Neural cell (in vitro differentiated cells): ENCODE data around the gene LRRC26. TPM values are rescaled to one million over a fixed set of nuclear protein-coding genes. Genes with fewer than 3 reads are reported as not detected.

ENCODE experiments used
- H2AFZ ChIP-seq: fragments of 200-600, 300-800 bp; sonication (generic), shearing (Covaris generic); 2 replicates; pipeline ENCODE4 v1.6.0; 2014; ENCODE audit warnings: low read depth, mild to moderate bottlenecking, antibody characterized with exemption, low read length, moderate library complexity
- H3F3A ChIP-seq: fragments of 200-600 bp; shearing (Covaris generic); 2 replicates; pipeline ENCODE4 v1.6.1; 2016; ENCODE audit warnings: mild to moderate bottlenecking, moderate library complexity, mixed read lengths, antibody characterized with exemption, low read length; ENCODE audit not compliant: insufficient read depth, poor library complexity, severe bottlenecking
- H3K27ac ChIP-seq: fragments of 200-600, 300-800 bp; sonication (generic), shearing (Covaris generic); 2 replicates; pipeline ENCODE4 v1.5.1; 2014; ENCODE audit warnings: mild to moderate bottlenecking, low read length, moderate library complexity
- H3K27me3 ChIP-seq: fragments of 300-800, 200-600 bp; sonication (generic), shearing (Covaris generic); 2 replicates; pipeline ENCODE4 v1.6.0; 2014; ENCODE audit warnings: mild to moderate bottlenecking, low read depth, low read length, moderate library complexity; ENCODE audit not compliant: insufficient read depth
- H3K36me3 ChIP-seq: fragments of 300-800, 200-600 bp; sonication (generic), shearing (Covaris generic); 2 replicates; pipeline ENCODE4 v1.5.1; 2014; ENCODE audit warnings: mild to moderate bottlenecking, antibody characterized with exemption, low read length, moderate library complexity; ENCODE audit not compliant: insufficient read depth
- H3K4me2 ChIP-seq: fragments of 300-800, 200-600 bp; sonication (generic), shearing (Covaris generic); 2 replicates; pipeline ENCODE4 v1.6.0; 2014; ENCODE audit warnings: mild to moderate bottlenecking, low read length
- H3K4me3 ChIP-seq: fragments of 300-800, 200-600 bp; sonication (generic), shearing (Covaris generic); 2 replicates; pipeline ENCODE4 v1.5.1; 2014; ENCODE audit warnings: mild to moderate bottlenecking, low read length, moderate library complexity
- H3K79me2 ChIP-seq: fragments of 200-600 bp; shearing (Covaris generic); replicated peaks from 2 replicates; pipeline ENCODE4 v1.6.0; 2014; ENCODE audit warnings: mild to moderate bottlenecking, low read length, moderate library complexity; ENCODE audit not compliant: insufficient read depth
- H3K9ac ChIP-seq: fragments of 300-800, 200-600 bp; sonication (generic), shearing (Covaris generic); 2 replicates; pipeline ENCODE4 v1.6.1; 2016; ENCODE audit warnings: mild to moderate bottlenecking, low read length, mixed read lengths
- H3K9me2 ChIP-seq: fragments of 200-600 bp; shearing (Covaris generic); 2 replicates; pipeline ENCODE4 v1.6.1; 2016; ENCODE audit warnings: mild to moderate bottlenecking, low read length, mixed read lengths; ENCODE audit not compliant: insufficient read depth
- H3K9me3 ChIP-seq: fragments of 200-600, 300-800 bp; sonication (generic), shearing (Covaris generic); 2 replicates; pipeline ENCODE4 v1.6.1; 2016; ENCODE audit warnings: mild to moderate bottlenecking, mixed run types, low read length, moderate library complexity, mixed read lengths
- H4K20me1 ChIP-seq: fragments of 200-600 bp; shearing (Covaris generic); 2 replicates; pipeline ENCODE4 v1.6.1; 2016; ENCODE audit warnings: mild to moderate bottlenecking, mixed run types; ENCODE audit not compliant: insufficient read depth
- EP300 ChIP-seq: fragments of 450-650 bp; conservative IDR thresholded peaks from 2 replicates; pipeline ENCODE4 v1.6.1; 2014; ENCODE audit warnings: antibody characterized with exemption, mild to moderate bottlenecking, moderate library complexity; ENCODE audit not compliant: poor library complexity, severe bottlenecking
- EZH2 ChIP-seq: fragments of 200-600, 300-800 bp; shearing (Covaris generic), sonication (generic); IDR thresholded peaks from 2 replicates; pipeline ENCODE4 v1.6.1; 2014; ENCODE audit warnings: antibody characterized with exemption, low read length, borderline replicate concordance, mild to moderate bottlenecking; ENCODE audit not compliant: insufficient read depth, poor library complexity, severe bottlenecking
- MXI1 ChIP-seq: fragments of 450-650 bp; conservative IDR thresholded peaks from 2 replicates; pipeline ENCODE4 v1.6.1; 2014; ENCODE audit warnings: antibody characterized with exemption, mild to moderate bottlenecking; ENCODE audit not compliant: poor library complexity, severe bottlenecking
- POLR2AphosphoS5 ChIP-seq: IDR thresholded peaks from 2 replicates; pipeline ENCODE4 v1.6.1; 2012
- RAD21 ChIP-seq: fragments of 450-650 bp; conservative IDR thresholded peaks from 2 replicates; pipeline ENCODE4 v1.6.1; 2014; ENCODE audit warnings: antibody characterized with exemption, mild to moderate bottlenecking, moderate library complexity
- SMC3 ChIP-seq: fragments of 450-650 bp; conservative IDR thresholded peaks from 2 replicates; pipeline ENCODE4 v1.6.1; 2014; ENCODE audit warnings: antibody characterized with exemption, mild to moderate bottlenecking, moderate library complexity; ENCODE audit not compliant: poor library complexity
- TAF1 ChIP-seq: IDR thresholded peaks from 2 replicates; pipeline ENCODE4 v1.6.1; 2012; ENCODE audit warnings: low read depth
- polyA plus RNA-seq: library from polyadenylated mRNA; depleted of rRNA; stranded (reverse); fragments of >200 nt; gene quantifications from 2 replicates; pipeline ENCODE4 v1.2.3, GENCODE V29; 2014
- TF ChIP-seq, protein P1 (sequence below): fragments of 450-650 bp; IDR thresholded peaks from 2 replicates; pipeline ENCODE4 v1.5.1; 2014; ENCODE audit warnings: antibody characterized with exemption, mild to moderate bottlenecking, moderate library complexity; ENCODE audit not compliant: poor library complexity, severe bottlenecking
- TF ChIP-seq, protein P2 (sequence below): IDR thresholded peaks from 2 replicates; pipeline ENCODE4 v1.6.1; 2012; ENCODE audit warnings: borderline replicate concordance

The LRRC26 gene
- polyA plus RNA-seq, 1 donor from 2014 or later = 2.2 TPM

DNA sequence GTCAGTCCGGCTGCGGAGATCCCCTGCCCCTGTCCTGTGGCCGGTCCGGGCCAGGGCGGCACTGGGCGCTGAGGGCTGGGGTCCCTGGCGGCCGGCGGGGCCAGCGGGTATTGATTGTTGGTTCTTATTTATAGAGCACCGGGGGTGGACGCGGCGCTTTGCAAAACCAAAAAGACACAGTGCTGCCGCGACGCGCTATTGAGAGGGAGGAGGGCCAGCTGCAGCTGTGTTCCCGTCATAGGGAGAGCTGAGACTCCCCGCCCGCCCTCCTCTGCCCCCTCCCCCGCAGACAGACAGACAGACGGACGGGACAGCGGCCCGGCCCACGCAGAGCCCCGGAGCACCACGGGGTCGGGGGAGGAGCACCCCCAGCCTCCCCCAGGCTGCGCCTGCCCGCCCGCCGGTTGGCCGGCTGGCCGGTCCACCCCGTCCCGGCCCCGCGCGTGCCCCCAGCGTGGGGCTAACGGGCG, 2.5 kb downstream of the LRRC26 start:
- Histone ChIP-seq H3K27me3 (peaks cover 59% of the 10 kb centered on the region), H3K4me3 (peak overlapping the region; percentile 78)
- TF ChIP-seq EZH2 (no peak), TAF1 (no peak), MXI1 (no peak), SMC3 (no peak), EP300 (no peak), RAD21 (no peak), POLR2AphosphoS5 (no peak)
- TF ChIP-seq, protein P1, sequence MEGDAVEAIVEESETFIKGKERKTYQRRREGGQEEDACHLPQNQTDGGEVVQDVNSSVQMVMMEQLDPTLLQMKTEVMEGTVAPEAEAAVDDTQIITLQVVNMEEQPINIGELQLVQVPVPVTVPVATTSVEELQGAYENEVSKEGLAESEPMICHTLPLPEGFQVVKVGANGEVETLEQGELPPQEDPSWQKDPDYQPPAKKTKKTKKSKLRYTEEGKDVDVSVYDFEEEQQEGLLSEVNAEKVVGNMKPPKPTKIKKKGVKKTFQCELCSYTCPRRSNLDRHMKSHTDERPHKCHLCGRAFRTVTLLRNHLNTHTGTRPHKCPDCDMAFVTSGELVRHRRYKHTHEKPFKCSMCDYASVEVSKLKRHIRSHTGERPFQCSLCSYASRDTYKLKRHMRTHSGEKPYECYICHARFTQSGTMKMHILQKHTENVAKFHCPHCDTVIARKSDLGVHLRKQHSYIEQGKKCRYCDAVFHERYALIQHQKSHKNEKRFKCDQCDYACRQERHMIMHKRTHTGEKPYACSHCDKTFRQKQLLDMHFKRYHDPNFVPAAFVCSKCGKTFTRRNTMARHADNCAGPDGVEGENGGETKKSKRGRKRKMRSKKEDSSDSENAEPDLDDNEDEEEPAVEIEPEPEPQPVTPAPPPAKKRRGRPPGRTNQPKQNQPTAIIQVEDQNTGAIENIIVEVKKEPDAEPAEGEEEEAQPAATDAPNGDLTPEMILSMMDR = no peak
- TF ChIP-seq, protein P2, sequence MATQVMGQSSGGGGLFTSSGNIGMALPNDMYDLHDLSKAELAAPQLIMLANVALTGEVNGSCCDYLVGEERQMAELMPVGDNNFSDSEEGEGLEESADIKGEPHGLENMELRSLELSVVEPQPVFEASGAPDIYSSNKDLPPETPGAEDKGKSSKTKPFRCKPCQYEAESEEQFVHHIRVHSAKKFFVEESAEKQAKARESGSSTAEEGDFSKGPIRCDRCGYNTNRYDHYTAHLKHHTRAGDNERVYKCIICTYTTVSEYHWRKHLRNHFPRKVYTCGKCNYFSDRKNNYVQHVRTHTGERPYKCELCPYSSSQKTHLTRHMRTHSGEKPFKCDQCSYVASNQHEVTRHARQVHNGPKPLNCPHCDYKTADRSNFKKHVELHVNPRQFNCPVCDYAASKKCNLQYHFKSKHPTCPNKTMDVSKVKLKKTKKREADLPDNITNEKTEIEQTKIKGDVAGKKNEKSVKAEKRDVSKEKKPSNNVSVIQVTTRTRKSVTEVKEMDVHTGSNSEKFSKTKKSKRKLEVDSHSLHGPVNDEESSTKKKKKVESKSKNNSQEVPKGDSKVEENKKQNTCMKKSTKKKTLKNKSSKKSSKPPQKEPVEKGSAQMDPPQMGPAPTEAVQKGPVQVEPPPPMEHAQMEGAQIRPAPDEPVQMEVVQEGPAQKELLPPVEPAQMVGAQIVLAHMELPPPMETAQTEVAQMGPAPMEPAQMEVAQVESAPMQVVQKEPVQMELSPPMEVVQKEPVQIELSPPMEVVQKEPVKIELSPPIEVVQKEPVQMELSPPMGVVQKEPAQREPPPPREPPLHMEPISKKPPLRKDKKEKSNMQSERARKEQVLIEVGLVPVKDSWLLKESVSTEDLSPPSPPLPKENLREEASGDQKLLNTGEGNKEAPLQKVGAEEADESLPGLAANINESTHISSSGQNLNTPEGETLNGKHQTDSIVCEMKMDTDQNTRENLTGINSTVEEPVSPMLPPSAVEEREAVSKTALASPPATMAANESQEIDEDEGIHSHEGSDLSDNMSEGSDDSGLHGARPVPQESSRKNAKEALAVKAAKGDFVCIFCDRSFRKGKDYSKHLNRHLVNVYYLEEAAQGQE = no peak

DNA sequence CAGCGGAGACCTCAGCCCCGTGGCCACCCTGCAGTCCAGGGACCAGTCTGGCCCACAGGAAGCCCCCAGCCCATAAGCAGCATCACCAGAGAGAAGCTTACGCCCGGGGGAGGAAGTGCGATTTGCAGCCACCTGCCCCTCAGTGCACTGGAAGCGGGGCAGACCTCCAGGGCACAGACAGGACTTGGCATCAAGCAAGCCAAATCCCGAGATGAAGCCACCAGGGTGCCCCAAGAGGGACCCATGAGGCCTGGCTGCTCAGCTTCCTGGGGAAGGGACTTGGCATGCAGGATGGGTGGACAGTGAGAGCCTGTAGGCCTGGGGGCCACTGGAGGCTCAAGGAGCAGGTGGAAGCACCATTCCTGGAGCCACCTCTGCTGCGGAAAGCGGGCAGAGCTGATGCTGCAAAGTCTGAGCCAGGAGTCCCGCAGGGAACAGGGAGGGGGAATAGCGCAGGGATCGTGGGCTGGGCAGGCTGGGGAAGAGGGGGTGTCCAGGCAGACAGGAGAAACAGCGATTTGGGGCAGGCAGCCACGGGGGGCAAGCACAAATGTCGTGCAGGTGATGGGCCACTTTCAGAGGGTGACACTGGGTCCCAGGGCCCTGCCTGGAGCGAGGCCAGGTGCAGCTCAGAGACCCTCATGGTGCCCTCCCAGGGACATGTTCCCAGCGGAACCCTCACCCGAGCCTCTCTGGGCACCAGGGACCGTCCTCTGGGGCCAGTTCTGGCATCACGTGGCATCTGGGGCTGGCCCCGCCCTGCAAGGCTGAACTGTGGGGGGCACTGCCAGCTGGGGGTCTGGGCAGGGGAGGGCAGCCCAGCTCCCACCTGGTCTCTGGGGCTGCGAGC, 3.2 kb downstream of the LRRC26 start:
- Histone ChIP-seq H3F3A (no peaks in the 10 kb centered on the region), H3K4me2 (no peak overlapping the region), H4K20me1 (no peaks in the 10 kb centered on the region), H3K9me2 (no peaks in the 10 kb centered on the region), H3K79me2 (no peaks in the 10 kb centered on the region), H3K36me3 (no peaks in the 10 kb centered on the region), H3K27me3 (peaks cover 67% of the 10 kb centered on the region), H3K9ac (no peak overlapping the region), H3K27ac (no peak overlapping the region), H3K4me3 (no peak overlapping the region), H3K9me3 (no peaks in the 10 kb centered on the region), H2AFZ (no peak overlapping the region)
- TF ChIP-seq RAD21 (no peak), POLR2AphosphoS5 (no peak), EZH2 (no peak), EP300 (no peak), SMC3 (no peak), MXI1 (no peak), TAF1 (no peak)
- TF ChIP-seq, protein P2 = no peak
- TF ChIP-seq, protein P1 = no peak

More for the DNA sequence above, 2.5 kb downstream of the LRRC26 start:
- H3K9me3 ChIP-seq = no peaks in the 10 kb centered on the region
- no peak overlapping the region for H2AFZ ChIP-seq
- H4K20me1 ChIP-seq = no peaks in the 10 kb centered on the region
- no peaks in the 10 kb centered on the region for H3F3A ChIP-seq
- H3K4me2 ChIP-seq = no peak overlapping the region
- H3K27ac ChIP-seq = no peak overlapping the region
- H3K9me2 ChIP-seq = no peaks in the 10 kb centered on the region
- H3K9ac ChIP-seq = no peak overlapping the region
- H3K36me3 ChIP-seq = no peaks in the 10 kb centered on the region
- H3K79me2 ChIP-seq = no peaks in the 10 kb centered on the region
